Hepatocyte (in vitro differentiated cells): ENCODE data around the gene BLOC1S3.

ENCODE experiments used
- CTCF ChIP-seq: fragments of 200-600 bp; sonication (generic); IDR thresholded peaks from 2 replicates; pipeline ENCODE4 v1.5.1; 2016; ENCODE audit warnings: antibody characterized with exemption, mild to moderate bottlenecking; ENCODE audit not compliant: poor library complexity
- EZH2phosphoT487 ChIP-seq: fragments of 200-600 bp; sonication (generic); IDR thresholded peaks from one replicate; pipeline ENCODE4 v1.6.1; 2018; ENCODE audit warnings: antibody characterized with exemption, mild to moderate bottlenecking, low read depth, moderate library complexity; ENCODE audit not compliant: unreplicated experiment, severe bottlenecking

GRCh38 chr19:45213031-45213430 lies 34.4 kb downstream of the BLOC1S3 start:
- TF ChIP-seq EZH2phosphoT487 (no peak), CTCF (no peak)
